Gastroesophageal sphincter (tissue), 4 donors: ENCODE results near the gene CFAP57. TPM values are rescaled to one million over a fixed set of nuclear protein-coding genes. Genes with fewer than 3 reads are reported as not detected.

Experiments
- ATAC-seq: fragments of 150-250 bp; one replicate; pipeline ENCODE4 v1.9.1; 2016; ENCODE audit warnings: mild to moderate bottlenecking, moderate library complexity
- H3K27ac ChIP-seq, 4 donors: fragments of 200-600 bp; sonication (generic) in 3 of 4; 1 replicate in 3 of 4; 2 replicates in 1 of 4; pipeline ENCODE4 v1.5.1; 2016 to 2019
- H3K27me3 ChIP-seq: fragments of 200-600 bp; sonication (generic); one replicate; pipeline ENCODE4 v1.5.1; 2019
- H3K36me3 ChIP-seq, 2 donors: fragments of 200-600 bp; sonication (generic); one replicate each; pipeline ENCODE4 v1.5.1; 2019; ENCODE audit warnings: control low read depth in 1 of 2
- H3K4me1 ChIP-seq, 3 donors: fragments of 200-600 bp; sonication (generic); 1 replicate in 2 of 3; 2 replicates in 1 of 3; pipeline ENCODE4 v1.5.1; 2016 to 2019; ENCODE audit warnings: control low read depth in 2 of 3
- H3K4me3 ChIP-seq, 2 donors: fragments of 200-600 bp; sonication (generic); one replicate each; pipeline ENCODE4 v1.5.1; 2019; ENCODE audit warnings: mild to moderate bottlenecking in 1 of 2, moderate library complexity in 1 of 2
- H3K9me3 ChIP-seq, 3 donors: fragments of 200-600 bp; sonication (generic); one replicate each; pipeline ENCODE4 v1.5.1; 2017 to 2019; ENCODE audit warnings: control low read depth in 2 of 3
- EP300 ChIP-seq: sonication (generic); formaldehyde crosslinking; IDR thresholded peaks from one replicate; pipeline ENCODE4 v1.6.1; 2017; ENCODE audit warnings: antibody characterized with exemption, mild to moderate bottlenecking
- POLR2A ChIP-seq, 2 donors: fragments of 450-650 bp; IDR thresholded peaks; one replicate each; pipeline ENCODE4 v1.6.1; 2017; ENCODE audit warnings: antibody characterized with exemption in 2 of 2, mild to moderate bottlenecking in 2 of 2, moderate library complexity in 1 of 2
- POLR2AphosphoS5 ChIP-seq: sonication (generic); formaldehyde crosslinking; IDR thresholded peaks from one replicate; pipeline ENCODE4 v1.6.1; 2017; ENCODE audit warnings: antibody characterized with exemption
- WGBS, 2 donors: methylation state at CpG; one replicate each; pipeline ENCODE4 v1.1.5; 2018; ENCODE audit warnings: low coverage in 1 of 2; 5-methylcytosine and 5-hydroxymethylcytosine counted together
- total RNA-seq, 4 donors: library from RNA; depleted of rRNA; stranded (reverse); fragments of >200 nt; gene quantifications; one replicate each; pipeline ENCODE4 v1.1.0, GENCODE V29; 2016
- TF ChIP-seq, protein P1 (sequence below), 4 experiments: fragments of 200-600 bp in 2 of 4; fragments of 450-650 bp in 2 of 4; sonication (generic) in 1 of 4; IDR thresholded peaks; one replicate each; pipeline ENCODE4 v1.5.1; 2017 to 2019; ENCODE audit warnings: antibody characterized with exemption in 4 of 4, mild to moderate bottlenecking in 2 of 4, moderate library complexity in 2 of 4

The CFAP57 gene
- total RNA-seq, 4 donors from 2014 or later, result not detected

DNA sequence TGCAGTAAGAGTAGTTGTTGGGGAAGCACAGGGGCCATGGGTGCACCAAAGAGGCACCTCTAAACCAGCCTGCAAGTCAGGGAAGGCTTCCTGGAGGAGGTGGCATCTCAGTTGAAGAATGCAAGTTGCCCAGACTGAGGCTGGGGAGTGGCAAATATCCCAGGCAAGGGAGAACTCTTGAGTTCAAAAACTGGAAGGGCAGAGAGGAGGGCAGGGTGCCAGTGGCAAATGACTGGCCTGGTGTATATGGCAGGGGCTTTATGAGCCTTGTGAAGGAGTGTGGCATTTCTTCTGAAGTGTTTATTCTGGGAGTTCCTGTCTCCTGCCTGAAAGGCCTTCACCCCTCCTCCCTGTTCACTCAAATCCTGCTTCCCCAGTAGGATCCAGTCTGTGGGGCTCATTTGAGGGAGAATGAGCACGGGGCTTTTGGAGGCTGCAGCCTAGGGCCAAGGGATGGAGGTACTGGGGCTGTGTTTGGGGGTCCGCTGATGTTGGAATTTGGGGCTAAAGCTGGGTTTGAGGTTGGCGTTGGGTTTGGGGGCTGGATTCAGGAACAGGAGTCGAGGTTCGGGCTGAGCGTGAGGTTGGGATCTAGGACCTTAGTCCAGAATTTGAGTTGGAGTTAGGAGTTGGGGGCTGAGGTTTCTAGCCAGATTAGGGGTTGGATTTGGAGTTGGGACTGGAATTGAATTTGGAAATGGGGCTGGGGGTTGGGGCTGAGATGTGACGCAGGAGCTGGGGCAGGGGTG, 97.7 kb downstream of the CFAP57 start, which contains the start of gene TMEM125:
Gene TMEM125, plus strand, starts transcription at position 357 of the 749 bp plus-strand sequence. CDS start 2,740 bp downstream, outside the sequence.
- ATAC-seq, result no peak
- H3K27ac ChIP-seq, result no peak within 1 kb of the TSS
- H3K36me3 ChIP-seq, result no peaks in the 10 kb centered on the region
- no peak within 1 kb of the TSS for H3K4me3 ChIP-seq
- WGBS, 2 donors, result 60 to 64% methylated on average over 1 to 6 of the region's 7 CpGs
- H3K4me1 ChIP-seq, result peaks cover 0 to 9% (median 4%) of the 10 kb centered on the region in 3 donors
- no peak for TF ChIP-seq POLR2AphosphoS5
- TF ChIP-seq, protein P1, sequence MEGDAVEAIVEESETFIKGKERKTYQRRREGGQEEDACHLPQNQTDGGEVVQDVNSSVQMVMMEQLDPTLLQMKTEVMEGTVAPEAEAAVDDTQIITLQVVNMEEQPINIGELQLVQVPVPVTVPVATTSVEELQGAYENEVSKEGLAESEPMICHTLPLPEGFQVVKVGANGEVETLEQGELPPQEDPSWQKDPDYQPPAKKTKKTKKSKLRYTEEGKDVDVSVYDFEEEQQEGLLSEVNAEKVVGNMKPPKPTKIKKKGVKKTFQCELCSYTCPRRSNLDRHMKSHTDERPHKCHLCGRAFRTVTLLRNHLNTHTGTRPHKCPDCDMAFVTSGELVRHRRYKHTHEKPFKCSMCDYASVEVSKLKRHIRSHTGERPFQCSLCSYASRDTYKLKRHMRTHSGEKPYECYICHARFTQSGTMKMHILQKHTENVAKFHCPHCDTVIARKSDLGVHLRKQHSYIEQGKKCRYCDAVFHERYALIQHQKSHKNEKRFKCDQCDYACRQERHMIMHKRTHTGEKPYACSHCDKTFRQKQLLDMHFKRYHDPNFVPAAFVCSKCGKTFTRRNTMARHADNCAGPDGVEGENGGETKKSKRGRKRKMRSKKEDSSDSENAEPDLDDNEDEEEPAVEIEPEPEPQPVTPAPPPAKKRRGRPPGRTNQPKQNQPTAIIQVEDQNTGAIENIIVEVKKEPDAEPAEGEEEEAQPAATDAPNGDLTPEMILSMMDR (IDR thresholded peaks at IDR 0.05), result no peak
- no peaks in the 10 kb centered on the region for H3K9me3 ChIP-seq
- H3K27me3 ChIP-seq, result peaks cover 45% of the 10 kb centered on the region

DNA sequence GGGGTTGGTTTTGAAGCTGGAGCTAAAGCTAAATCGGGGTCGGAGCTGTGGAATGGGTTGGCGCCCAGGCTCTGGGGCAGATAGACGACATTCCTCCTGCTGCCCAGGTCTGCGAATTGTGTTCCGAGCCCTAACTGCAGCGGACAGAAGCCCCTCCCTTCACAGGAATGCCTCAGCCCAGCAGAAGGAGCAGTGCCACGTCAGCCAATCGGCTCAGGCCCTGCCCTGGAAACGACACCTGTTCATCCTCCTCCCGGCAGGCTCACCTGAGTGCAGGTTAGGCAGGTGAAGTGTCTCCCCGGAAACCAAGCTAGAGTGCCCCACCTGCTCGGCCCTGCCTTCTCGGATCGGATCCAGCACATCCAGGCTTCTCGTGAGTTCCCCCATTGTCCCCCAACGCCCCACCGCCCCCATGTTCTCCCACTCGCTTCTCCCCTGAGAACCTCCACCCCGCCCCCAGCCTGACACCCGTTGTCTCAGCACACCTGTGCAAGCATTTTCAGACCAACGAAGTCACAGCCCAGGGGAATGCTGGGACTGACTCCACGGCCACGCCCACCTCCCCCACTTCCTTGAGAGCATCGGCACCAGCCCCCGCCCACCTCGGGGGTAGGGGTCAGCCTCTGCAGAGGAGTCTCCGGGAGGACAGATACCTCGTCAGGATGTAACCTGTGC, 98.4 kb downstream of the CFAP57 start:
- Histone ChIP-seq H3K9me3 (no peaks in the 10 kb centered on the region), H3K36me3 (no peaks in the 10 kb centered on the region), H3K4me1 (peaks cover 0 to 9% (median 4%) of the 10 kb centered on the region in 3 donors), H3K4me3 (no peak overlapping the region), H3K27me3 (peaks cover 45% of the 10 kb centered on the region), H3K27ac (no peak overlapping the region)
- TF ChIP-seq EP300 (no peak), POLR2A (IDR thresholded peaks at IDR 0.05) (no peak), POLR2AphosphoS5 (no peak)
- TF ChIP-seq, protein P1 (IDR thresholded peaks at IDR 0.05), result no peak
- WGBS, 2 donors, result 12 to 30% methylated on average over 2 to 5 of the region's 29 CpGs
- no peak for ATAC-seq

DNA sequence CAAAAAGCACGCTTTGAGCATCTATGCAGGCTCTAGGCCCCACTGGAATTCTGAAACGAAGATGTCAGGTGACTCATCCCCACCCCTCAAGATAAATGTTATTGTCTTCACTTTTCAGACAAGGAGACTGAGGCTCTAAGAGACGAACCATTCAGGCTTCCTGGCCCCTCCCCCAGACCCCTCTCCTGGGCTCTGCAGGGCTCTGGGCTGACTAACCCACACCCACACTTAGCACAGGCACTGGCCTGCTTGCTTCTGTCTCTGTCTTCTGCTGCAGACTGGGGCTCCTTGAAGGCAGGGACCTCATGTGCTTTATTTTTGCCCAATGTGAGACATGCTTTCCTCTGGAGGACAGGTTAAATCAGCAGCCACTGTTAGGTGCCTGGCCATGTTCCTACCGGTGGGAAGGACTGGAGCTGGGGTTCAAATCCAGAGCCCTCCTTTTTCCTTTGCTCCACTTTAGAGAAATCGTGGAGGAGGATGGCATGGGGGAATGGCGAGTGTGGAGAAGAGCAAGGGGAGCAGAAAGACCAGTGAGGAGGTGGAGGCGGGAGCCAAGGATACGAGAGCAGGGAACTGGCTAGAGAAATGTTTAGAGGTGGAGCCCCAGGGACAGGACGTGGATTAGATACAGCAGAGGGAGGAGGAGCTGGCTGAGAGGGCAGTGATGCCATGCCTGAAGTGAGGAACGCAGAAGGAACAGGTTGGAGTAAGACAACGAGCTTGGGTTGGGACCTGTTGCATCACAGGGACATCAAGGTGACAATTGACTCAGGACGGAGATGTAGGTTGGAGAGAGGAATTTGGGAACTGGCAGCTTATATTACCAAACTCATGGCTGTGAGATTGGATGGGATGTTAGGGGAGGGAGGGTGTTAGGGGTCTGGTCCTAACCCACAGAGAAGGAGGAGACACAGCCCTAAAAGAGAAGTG, 99.3 kb downstream of the CFAP57 start:
- no peaks in the 10 kb centered on the region for H3K36me3 ChIP-seq
- H3K4me1 ChIP-seq, result peaks cover 0 to 9% (median 4%) of the 10 kb centered on the region in 3 donors
- TF ChIP-seq POLR2AphosphoS5 (no peak), POLR2A (IDR thresholded peaks at IDR 0.05) (no peak), EP300 (no peak)
- TF ChIP-seq, protein P1 (IDR thresholded peaks at IDR 0.05), result no peak
- peaks cover 45% of the 10 kb centered on the region for H3K27me3 ChIP-seq
- no peaks in the 10 kb centered on the region for H3K9me3 ChIP-seq
- no peak for ATAC-seq
- no peak overlapping the region for H3K27ac ChIP-seq
- 79 to 80% methylated on average over 6 to 9 of the region's 12 CpGs for WGBS, 2 donors
- no peak overlapping the region for H3K4me3 ChIP-seq

DNA sequence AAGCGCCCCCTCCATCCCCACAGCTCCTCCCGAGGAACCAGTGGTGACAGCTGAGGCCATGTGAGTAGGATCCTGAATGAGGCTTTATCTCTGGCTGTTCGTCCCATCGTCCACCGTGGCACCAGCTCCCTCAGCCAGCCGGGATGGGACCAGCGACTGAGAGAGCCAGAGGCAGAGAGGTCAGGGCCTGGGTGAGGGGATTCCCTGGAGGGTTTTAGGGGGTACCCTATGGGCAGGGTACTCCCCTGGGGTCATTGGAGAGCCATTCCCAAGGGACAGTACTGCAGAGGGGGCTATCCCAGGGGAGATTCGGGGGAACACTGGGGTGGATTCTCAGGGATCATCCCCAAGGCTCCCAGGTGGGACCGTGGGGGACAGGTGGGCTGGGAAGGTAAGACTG, 100.0 kb downstream of the CFAP57 start:
- no peak for TF ChIP-seq EP300
- TF ChIP-seq, protein P1 (IDR thresholded peaks at IDR 0.05), result no peak
- no peak for TF ChIP-seq POLR2AphosphoS5
- TF ChIP-seq POLR2A (IDR thresholded peaks at IDR 0.05), result no peak
- H3K4me1 ChIP-seq, result peaks cover 0 to 9% (median 4%) of the 10 kb centered on the region in 3 donors
- no peak overlapping the region for H3K27ac ChIP-seq
- H3K9me3 ChIP-seq, result no peaks in the 10 kb centered on the region
- no peak overlapping the region for H3K4me3 ChIP-seq
- H3K36me3 ChIP-seq, result no peaks in the 10 kb centered on the region
- WGBS, 2 donors, result 58% methylated on average over 4 of the region's 9 CpGs; no CpG with 5 or more reads in 1 of the 2 donors
- no peak for ATAC-seq
- H3K27me3 ChIP-seq, result peaks cover 45% of the 10 kb centered on the region
